ENCODE measurements around the gene PRSS33.

The PRSS33 gene

GRCh38 chr16:2753733-2754020 is 33.7 kb downstream of the PRSS33 start:
- peak overlapping the region; percentile 89 for H3K4me3 ChIP-seq (ENCODE audit: low read length)
- H2BK15ac ChIP-seq (replicated peaks; ENCODE audit: low read depth): no peak overlapping the region
- no peak overlapping the region for H4K5ac ChIP-seq (ENCODE audit: low read length)
- DNase-seq: no peak
- H3K79me1 ChIP-seq (ENCODE audit: low read length): peaks cover 10% of the 10 kb centered on the region
- peak overlapping the region; percentile 3 for H3K23ac ChIP-seq (ENCODE audit: low read length)
- peaks cover 11% of the 10 kb centered on the region for H3K36me3 ChIP-seq (ENCODE audit: control insufficient read depth, insufficient read depth, low read length)
- no CpG with 5 or more reads among the region's 7 CpGs for WGBS (ENCODE audit: extremely low coverage, insufficient coverage, low lambda C conversion rate)
- peak overlapping the region; percentile 100 for H3K9ac ChIP-seq (ENCODE audit: low read length)
- H3K27ac ChIP-seq (ENCODE audit: low read depth, low read length): peak overlapping the region; percentile 100
- H4K8ac ChIP-seq (ENCODE audit: low read depth, low read length): no peak overlapping the region
- H3K27me3 ChIP-seq (ENCODE audit: insufficient read depth, low read length, poor library complexity): no peaks in the 10 kb centered on the region
- H2BK5ac ChIP-seq (ENCODE audit: low read length): peak overlapping the region; percentile 58
- peak overlapping the region; percentile 83 for H3K4me2 ChIP-seq (ENCODE audit: low read length)
- no peak overlapping the region for H3K4ac ChIP-seq (ENCODE audit: low read depth, low read length)
- H3K56ac ChIP-seq (ENCODE audit: low read length): peak overlapping the region; percentile 100
- H2AK5ac ChIP-seq (ENCODE audit: low read length): no peak overlapping the region
- H3K4me1 ChIP-seq (ENCODE audit: control insufficient read depth, low read depth, low read length): peaks cover 11% of the 10 kb centered on the region
- H3K18ac ChIP-seq (ENCODE audit: low read length): no peak overlapping the region
- H2BK120ac ChIP-seq (ENCODE audit: low read depth, low read length): no peak overlapping the region
- peaks cover 57% of the 10 kb centered on the region for H3K79me2 ChIP-seq (ENCODE audit: control insufficient read depth, insufficient read depth, low read length)

- H3K4ac ChIP-seq (ENCODE audit: low read depth, low read length): peak overlapping the region; percentile 89
- H3K27me3 ChIP-seq (ENCODE audit: insufficient read depth, low read length, poor library complexity): no peaks in the 10 kb centered on the region
- peak overlapping the region; percentile 89 for H3K4me3 ChIP-seq (ENCODE audit: low read length)
- peak overlapping the region; percentile 3 for H3K23ac ChIP-seq (ENCODE audit: low read length)
- H3K9ac ChIP-seq (ENCODE audit: low read length): peak overlapping the region; percentile 100
- H3K79me1 ChIP-seq (ENCODE audit: low read length): peaks cover 8% of the 10 kb centered on the region
- peak overlapping the region; percentile 30 for H2AK5ac ChIP-seq (ENCODE audit: low read length)
- H4K8ac ChIP-seq (ENCODE audit: low read depth, low read length): peak overlapping the region; percentile 77
- H3K79me2 ChIP-seq (ENCODE audit: control insufficient read depth, insufficient read depth, low read length): peaks cover 52% of the 10 kb centered on the region
- H3K27ac ChIP-seq (ENCODE audit: low read depth, low read length): peak overlapping the region; percentile 100
- H2BK5ac ChIP-seq (ENCODE audit: low read length): peak overlapping the region; percentile 58
- peaks cover 8% of the 10 kb centered on the region for H3K36me3 ChIP-seq (ENCODE audit: control insufficient read depth, insufficient read depth, low read length)
- H2BK120ac ChIP-seq (ENCODE audit: low read depth, low read length): peak overlapping the region; percentile 47
- peak overlapping the region; percentile 97 for H3K18ac ChIP-seq (ENCODE audit: low read length)
- H3K4me2 ChIP-seq (ENCODE audit: low read length): peak overlapping the region; percentile 83
- H2BK15ac ChIP-seq (replicated peaks; ENCODE audit: low read depth): no peak overlapping the region
- peaks cover 11% of the 10 kb centered on the region for H3K4me1 ChIP-seq (ENCODE audit: control insufficient read depth, low read depth, low read length)
- peak overlapping the region; percentile 100 for H3K56ac ChIP-seq (ENCODE audit: low read length)
- H4K5ac ChIP-seq (ENCODE audit: low read length): no peak overlapping the region
- no CpG with 5 or more reads among the region's 82 CpGs for WGBS (ENCODE audit: extremely low coverage, insufficient coverage, low lambda C conversion rate)
- peak; percentile 88 for DNase-seq
Observed at GRCh38 chr16:2752850-2753732, 34.3 kb downstream of the PRSS33 start.

DNA sequence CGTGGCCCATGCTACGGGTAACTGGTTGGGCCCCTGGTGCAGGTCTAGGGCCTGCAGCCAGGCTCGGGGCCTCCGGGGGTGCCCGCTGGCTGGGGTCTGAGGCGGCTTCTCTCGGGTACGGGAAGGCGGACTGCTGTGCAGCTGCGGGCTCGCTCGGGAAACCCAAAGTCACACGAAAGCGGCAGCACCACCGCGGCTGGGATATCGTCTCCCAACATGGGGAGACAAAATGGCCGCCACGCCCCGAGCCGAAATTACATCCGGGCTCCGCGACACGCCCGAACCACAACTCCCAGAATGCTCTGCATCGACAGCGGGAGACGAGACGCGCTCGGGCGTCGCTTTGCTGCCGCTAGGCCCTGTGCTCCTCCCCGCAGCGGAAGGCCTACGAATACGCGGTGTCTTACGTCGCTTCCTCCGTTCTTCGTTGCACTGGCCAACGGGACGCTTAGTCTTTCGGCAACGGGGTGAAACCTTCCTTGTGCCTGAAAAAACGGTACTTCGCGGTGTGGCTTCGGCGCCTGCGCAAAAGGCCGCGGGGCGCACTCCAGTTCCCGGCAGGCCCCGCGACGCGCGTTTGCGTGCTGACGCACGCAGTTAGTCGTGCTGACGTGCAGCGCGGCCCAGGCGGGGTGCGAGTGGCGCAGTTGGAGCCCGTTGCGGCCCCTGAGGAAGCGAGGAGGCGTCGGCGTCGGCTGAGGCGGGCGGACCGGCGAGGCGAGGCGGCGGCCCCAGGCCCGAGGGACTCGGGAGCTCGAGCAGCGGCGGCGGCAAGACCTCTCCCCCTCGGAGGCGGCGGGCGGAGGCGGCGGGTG is 35.1 kb downstream of the PRSS33 start, which contains the start of gene SRRM2:
TSS of gene SRRM2 (plus strand) at position 604 of the 815 bp plus-strand sequence. CDS start 3,727 bp downstream, outside the sequence.
- H3K4ac ChIP-seq (ENCODE audit: low read depth, low read length): peak within 1 kb of the TSS; percentile 89
- peak within 1 kb of the TSS; percentile 99 for H3K23ac ChIP-seq (ENCODE audit: low read length)
- H3K79me1 ChIP-seq (ENCODE audit: low read length): peaks cover under 1% of the 10 kb centered on the region
- H3K56ac ChIP-seq (ENCODE audit: low read length): peak within 1 kb of the TSS; percentile 100
- peaks cover 3% of the 10 kb centered on the region for H3K36me3 ChIP-seq (ENCODE audit: control insufficient read depth, insufficient read depth, low read length)
- peak within 1 kb of the TSS; percentile 95 for H3K4me3 ChIP-seq (ENCODE audit: low read length)
- no peak within 1 kb of the TSS for H2BK15ac ChIP-seq (replicated peaks; ENCODE audit: low read depth)
- H2BK5ac ChIP-seq (ENCODE audit: low read length): peak within 1 kb of the TSS; percentile 100
- H3K4me2 ChIP-seq (ENCODE audit: low read length): peak within 1 kb of the TSS; percentile 94
- H3K4me1 ChIP-seq (ENCODE audit: control insufficient read depth, low read depth, low read length): peaks cover 11% of the 10 kb centered on the region
- peak within 1 kb of the TSS; percentile 99 for H4K5ac ChIP-seq (ENCODE audit: low read length)
- H3K27me3 ChIP-seq (ENCODE audit: insufficient read depth, low read length, poor library complexity): no peaks in the 10 kb centered on the region
- H3K79me2 ChIP-seq (ENCODE audit: control insufficient read depth, insufficient read depth, low read length): peaks cover 43% of the 10 kb centered on the region
- WGBS (ENCODE audit: extremely low coverage, insufficient coverage, low lambda C conversion rate): no CpG with 5 or more reads among the region's 99 CpGs
- peak; percentile 98 for DNase-seq
- H4K8ac ChIP-seq (ENCODE audit: low read depth, low read length): peak within 1 kb of the TSS; percentile 90
- peak within 1 kb of the TSS; percentile 47 for H2BK120ac ChIP-seq (ENCODE audit: low read depth, low read length)
- peak within 1 kb of the TSS; percentile 98 for H2AK5ac ChIP-seq (ENCODE audit: low read length)
- H3K18ac ChIP-seq (ENCODE audit: low read length): peak within 1 kb of the TSS; percentile 97
- peak within 1 kb of the TSS; percentile 100 for H3K9ac ChIP-seq (ENCODE audit: low read length)
- peak within 1 kb of the TSS; percentile 100 for H3K27ac ChIP-seq (ENCODE audit: low read depth, low read length)

GRCh38 chr16:2751577-2752034 is 35.8 kb downstream of the PRSS33 start:
- Histone ChIP-seq H3K27me3 (ENCODE audit: insufficient read depth, low read length, poor library complexity) (no peaks in the 10 kb centered on the region), H3K9ac (ENCODE audit: low read length) (peak overlapping the region; percentile 100), H3K36me3 (ENCODE audit: control insufficient read depth, insufficient read depth, low read length) (peaks cover 2% of the 10 kb centered on the region), H2BK15ac (replicated peaks; ENCODE audit: low read depth) (no peak overlapping the region), H3K56ac (ENCODE audit: low read length) (peak overlapping the region; percentile 91), H4K8ac (ENCODE audit: low read depth, low read length) (peak overlapping the region; percentile 90), H3K18ac (ENCODE audit: low read length) (peak overlapping the region; percentile 63), H3K4me3 (ENCODE audit: low read length) (peak overlapping the region; percentile 41), H3K4ac (ENCODE audit: low read depth, low read length) (peak overlapping the region; percentile 89), H2BK5ac (ENCODE audit: low read length) (peak overlapping the region; percentile 27), H3K79me2 (ENCODE audit: control insufficient read depth, insufficient read depth, low read length) (peaks cover 37% of the 10 kb centered on the region), H4K5ac (ENCODE audit: low read length) (peak overlapping the region; percentile 99), H2BK120ac (ENCODE audit: low read depth, low read length) (peak overlapping the region; percentile 23), H3K23ac (ENCODE audit: low read length) (no peak overlapping the region), H3K4me2 (ENCODE audit: low read length) (peak overlapping the region; percentile 74), H2AK5ac (ENCODE audit: low read length) (peak overlapping the region; percentile 98), H3K27ac (ENCODE audit: low read depth, low read length) (peak overlapping the region; percentile 100), H3K79me1 (ENCODE audit: low read length) (no peaks in the 10 kb centered on the region), H3K4me1 (ENCODE audit: control insufficient read depth, low read depth, low read length) (peaks cover 11% of the 10 kb centered on the region)
- no CpG with 5 or more reads among the region's 23 CpGs for WGBS (ENCODE audit: extremely low coverage, insufficient coverage, low lambda C conversion rate)
- DNase-seq: peak; percentile 88

DNA sequence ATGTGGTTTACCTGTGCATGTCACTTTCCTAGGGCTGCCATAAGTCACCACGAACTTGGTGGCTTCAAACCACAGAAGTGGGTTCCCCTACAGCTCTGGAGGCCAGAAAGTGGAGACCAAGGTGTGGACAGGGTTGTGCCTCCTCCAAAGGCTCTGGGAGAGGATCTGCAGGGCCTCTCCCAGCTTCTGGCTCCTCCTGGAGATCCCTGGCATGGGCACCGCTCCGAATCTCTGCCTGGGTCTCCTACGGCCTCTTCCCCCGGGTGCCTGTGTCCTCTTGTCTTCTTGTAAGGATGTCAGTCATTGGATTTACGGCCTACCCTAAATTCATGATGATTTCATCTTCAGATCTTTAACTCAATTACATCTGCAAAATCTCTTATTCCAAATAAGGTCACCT is 37.4 kb downstream of the PRSS33 start:
- H3K56ac ChIP-seq (ENCODE audit: low read length): no peak overlapping the region
- no peak overlapping the region for H3K4me3 ChIP-seq (ENCODE audit: low read length)
- no peak overlapping the region for H3K23ac ChIP-seq (ENCODE audit: low read length)
- H3K79me1 ChIP-seq (ENCODE audit: low read length): no peaks in the 10 kb centered on the region
- no peak overlapping the region for H2BK120ac ChIP-seq (ENCODE audit: low read depth, low read length)
- H3K79me2 ChIP-seq (ENCODE audit: control insufficient read depth, insufficient read depth, low read length): peaks cover 20% of the 10 kb centered on the region
- H2BK5ac ChIP-seq (ENCODE audit: low read length): no peak overlapping the region
- H2BK15ac ChIP-seq (replicated peaks; ENCODE audit: low read depth): no peak overlapping the region
- no peak overlapping the region for H3K4ac ChIP-seq (ENCODE audit: low read depth, low read length)
- H2AK5ac ChIP-seq (ENCODE audit: low read length): no peak overlapping the region
- H3K27ac ChIP-seq (ENCODE audit: low read depth, low read length): no peak overlapping the region
- peaks cover 8% of the 10 kb centered on the region for H3K4me1 ChIP-seq (ENCODE audit: control insufficient read depth, low read depth, low read length)
- WGBS (ENCODE audit: extremely low coverage, insufficient coverage, low lambda C conversion rate): no CpG with 5 or more reads among the region's 6 CpGs
- no peak overlapping the region for H3K4me2 ChIP-seq (ENCODE audit: low read length)
- H3K9ac ChIP-seq (ENCODE audit: low read length): no peak overlapping the region
- no peak overlapping the region for H4K5ac ChIP-seq (ENCODE audit: low read length)
- H4K8ac ChIP-seq (ENCODE audit: low read depth, low read length): no peak overlapping the region
- H3K18ac ChIP-seq (ENCODE audit: low read length): no peak overlapping the region
- H3K36me3 ChIP-seq (ENCODE audit: control insufficient read depth, insufficient read depth, low read length): no peaks in the 10 kb centered on the region
- no peak for DNase-seq
- H3K27me3 ChIP-seq (ENCODE audit: insufficient read depth, low read length, poor library complexity): no peaks in the 10 kb centered on the region
